Neural cell (in vitro differentiated cells): Measurements from ENCODE around the gene GNG10. TPM values are rescaled to one million over a fixed set of nuclear protein-coding genes. Genes with fewer than 3 reads are reported as not detected.

Experiments
- H2AFZ ChIP-seq: fragments of 200-600, 300-800 bp; sonication (generic), shearing (Covaris generic); 2 replicates; pipeline ENCODE4 v1.6.0; 2014; ENCODE audit warnings: low read depth, mild to moderate bottlenecking, antibody characterized with exemption, low read length, moderate library complexity
- H3F3A ChIP-seq: fragments of 200-600 bp; shearing (Covaris generic); 2 replicates; pipeline ENCODE4 v1.6.1; 2016; ENCODE audit warnings: mild to moderate bottlenecking, moderate library complexity, mixed read lengths, antibody characterized with exemption, low read length; ENCODE audit not compliant: insufficient read depth, poor library complexity, severe bottlenecking
- H3K27ac ChIP-seq: fragments of 200-600, 300-800 bp; sonication (generic), shearing (Covaris generic); 2 replicates; pipeline ENCODE4 v1.5.1; 2014; ENCODE audit warnings: mild to moderate bottlenecking, low read length, moderate library complexity
- H3K27me3 ChIP-seq: fragments of 300-800, 200-600 bp; sonication (generic), shearing (Covaris generic); 2 replicates; pipeline ENCODE4 v1.6.0; 2014; ENCODE audit warnings: mild to moderate bottlenecking, low read depth, low read length, moderate library complexity; ENCODE audit not compliant: insufficient read depth
- H3K36me3 ChIP-seq: fragments of 300-800, 200-600 bp; sonication (generic), shearing (Covaris generic); 2 replicates; pipeline ENCODE4 v1.5.1; 2014; ENCODE audit warnings: mild to moderate bottlenecking, antibody characterized with exemption, low read length, moderate library complexity; ENCODE audit not compliant: insufficient read depth
- H3K4me2 ChIP-seq: fragments of 300-800, 200-600 bp; sonication (generic), shearing (Covaris generic); 2 replicates; pipeline ENCODE4 v1.6.0; 2014; ENCODE audit warnings: mild to moderate bottlenecking, low read length
- H3K4me3 ChIP-seq: fragments of 300-800, 200-600 bp; sonication (generic), shearing (Covaris generic); 2 replicates; pipeline ENCODE4 v1.5.1; 2014; ENCODE audit warnings: mild to moderate bottlenecking, low read length, moderate library complexity
- H3K79me2 ChIP-seq: fragments of 200-600 bp; shearing (Covaris generic); replicated peaks from 2 replicates; pipeline ENCODE4 v1.6.0; 2014; ENCODE audit warnings: mild to moderate bottlenecking, low read length, moderate library complexity; ENCODE audit not compliant: insufficient read depth
- H3K9ac ChIP-seq: fragments of 300-800, 200-600 bp; sonication (generic), shearing (Covaris generic); 2 replicates; pipeline ENCODE4 v1.6.1; 2016; ENCODE audit warnings: mild to moderate bottlenecking, low read length, mixed read lengths
- H3K9me2 ChIP-seq: fragments of 200-600 bp; shearing (Covaris generic); 2 replicates; pipeline ENCODE4 v1.6.1; 2016; ENCODE audit warnings: mild to moderate bottlenecking, low read length, mixed read lengths; ENCODE audit not compliant: insufficient read depth
- H3K9me3 ChIP-seq: fragments of 200-600, 300-800 bp; sonication (generic), shearing (Covaris generic); 2 replicates; pipeline ENCODE4 v1.6.1; 2016; ENCODE audit warnings: mild to moderate bottlenecking, mixed run types, low read length, moderate library complexity, mixed read lengths
- H4K20me1 ChIP-seq: fragments of 200-600 bp; shearing (Covaris generic); 2 replicates; pipeline ENCODE4 v1.6.1; 2016; ENCODE audit warnings: mild to moderate bottlenecking, mixed run types; ENCODE audit not compliant: insufficient read depth
- EP300 ChIP-seq: fragments of 450-650 bp; conservative IDR thresholded peaks from 2 replicates; pipeline ENCODE4 v1.6.1; 2014; ENCODE audit warnings: antibody characterized with exemption, mild to moderate bottlenecking, moderate library complexity; ENCODE audit not compliant: poor library complexity, severe bottlenecking
- EZH2 ChIP-seq: fragments of 200-600, 300-800 bp; shearing (Covaris generic), sonication (generic); IDR thresholded peaks from 2 replicates; pipeline ENCODE4 v1.6.1; 2014; ENCODE audit warnings: antibody characterized with exemption, low read length, borderline replicate concordance, mild to moderate bottlenecking; ENCODE audit not compliant: insufficient read depth, poor library complexity, severe bottlenecking
- MXI1 ChIP-seq: fragments of 450-650 bp; conservative IDR thresholded peaks from 2 replicates; pipeline ENCODE4 v1.6.1; 2014; ENCODE audit warnings: antibody characterized with exemption, mild to moderate bottlenecking; ENCODE audit not compliant: poor library complexity, severe bottlenecking
- POLR2AphosphoS5 ChIP-seq: IDR thresholded peaks from 2 replicates; pipeline ENCODE4 v1.6.1; 2012
- RAD21 ChIP-seq: fragments of 450-650 bp; conservative IDR thresholded peaks from 2 replicates; pipeline ENCODE4 v1.6.1; 2014; ENCODE audit warnings: antibody characterized with exemption, mild to moderate bottlenecking, moderate library complexity
- REST ChIP-seq: IDR thresholded peaks from 2 replicates; pipeline ENCODE4 v1.6.1; 2012; ENCODE audit warnings: borderline replicate concordance
- SMC3 ChIP-seq: fragments of 450-650 bp; conservative IDR thresholded peaks from 2 replicates; pipeline ENCODE4 v1.6.1; 2014; ENCODE audit warnings: antibody characterized with exemption, mild to moderate bottlenecking, moderate library complexity; ENCODE audit not compliant: poor library complexity
- TAF1 ChIP-seq: IDR thresholded peaks from 2 replicates; pipeline ENCODE4 v1.6.1; 2012; ENCODE audit warnings: low read depth
- polyA plus RNA-seq: library from polyadenylated mRNA; depleted of rRNA; stranded (reverse); fragments of >200 nt; gene quantifications from 2 replicates; pipeline ENCODE4 v1.2.3, GENCODE V29; 2014
- TF ChIP-seq, protein P1 (sequence below): fragments of 450-650 bp; IDR thresholded peaks from 2 replicates; pipeline ENCODE4 v1.5.1; 2014; ENCODE audit warnings: antibody characterized with exemption, mild to moderate bottlenecking, moderate library complexity; ENCODE audit not compliant: poor library complexity, severe bottlenecking

Gene GNG10
- polyA plus RNA-seq, 1 donor from 2014 or later = 69.6 TPM

DNA sequence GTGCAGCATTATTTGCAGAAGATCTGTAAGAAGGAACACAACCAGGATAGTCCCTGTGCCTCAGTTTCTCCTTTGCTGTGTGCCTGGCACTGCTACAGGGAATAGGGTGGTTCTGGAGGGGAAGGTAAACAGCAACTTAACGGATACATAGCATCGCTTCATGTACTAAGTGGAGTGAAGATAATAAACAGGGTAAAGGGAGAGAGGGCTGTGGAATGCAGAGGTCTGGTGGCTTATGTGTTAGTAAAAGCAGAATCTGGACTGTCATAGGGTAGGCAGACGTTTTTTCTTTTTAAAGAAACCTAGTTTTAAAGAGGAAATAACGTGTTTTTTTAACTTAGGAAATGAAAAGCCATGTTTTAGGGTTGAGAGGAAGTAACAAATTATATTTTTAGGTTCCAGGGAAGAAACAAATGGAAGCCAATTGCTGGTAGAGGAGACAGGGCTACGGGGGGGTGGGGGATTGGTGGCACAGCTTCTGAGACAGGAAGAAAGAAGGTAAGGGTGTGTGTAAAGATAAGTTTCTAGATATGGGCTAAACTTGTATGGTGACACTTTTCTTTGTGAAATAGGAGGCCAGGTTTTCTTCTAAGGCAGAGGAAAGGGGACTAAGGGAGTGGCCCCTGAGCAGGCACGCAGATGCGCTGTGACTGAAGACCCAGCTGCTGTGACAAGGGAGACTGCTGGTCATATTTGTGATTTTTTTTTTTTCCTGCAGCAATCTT is 1.3 kb downstream of the GNG10 start:
- Histone ChIP-seq H3K79me2 (peaks cover 5% of the 10 kb centered on the region), H3F3A (no peaks in the 10 kb centered on the region), H3K36me3 (peaks cover 8% of the 10 kb centered on the region), H3K27me3 (no peaks in the 10 kb centered on the region), H3K27ac (peak overlapping the region; percentile 47), H4K20me1 (no peaks in the 10 kb centered on the region), H3K4me2 (peak overlapping the region; percentile 45), H3K9me2 (no peaks in the 10 kb centered on the region), H2AFZ (no peak overlapping the region), H3K9me3 (no peaks in the 10 kb centered on the region), H3K9ac (peak overlapping the region; percentile 76), H3K4me3 (peak overlapping the region; percentile 95)
- TF ChIP-seq POLR2AphosphoS5 = no peak
- no peak for TF ChIP-seq SMC3
- TF ChIP-seq, protein P1, sequence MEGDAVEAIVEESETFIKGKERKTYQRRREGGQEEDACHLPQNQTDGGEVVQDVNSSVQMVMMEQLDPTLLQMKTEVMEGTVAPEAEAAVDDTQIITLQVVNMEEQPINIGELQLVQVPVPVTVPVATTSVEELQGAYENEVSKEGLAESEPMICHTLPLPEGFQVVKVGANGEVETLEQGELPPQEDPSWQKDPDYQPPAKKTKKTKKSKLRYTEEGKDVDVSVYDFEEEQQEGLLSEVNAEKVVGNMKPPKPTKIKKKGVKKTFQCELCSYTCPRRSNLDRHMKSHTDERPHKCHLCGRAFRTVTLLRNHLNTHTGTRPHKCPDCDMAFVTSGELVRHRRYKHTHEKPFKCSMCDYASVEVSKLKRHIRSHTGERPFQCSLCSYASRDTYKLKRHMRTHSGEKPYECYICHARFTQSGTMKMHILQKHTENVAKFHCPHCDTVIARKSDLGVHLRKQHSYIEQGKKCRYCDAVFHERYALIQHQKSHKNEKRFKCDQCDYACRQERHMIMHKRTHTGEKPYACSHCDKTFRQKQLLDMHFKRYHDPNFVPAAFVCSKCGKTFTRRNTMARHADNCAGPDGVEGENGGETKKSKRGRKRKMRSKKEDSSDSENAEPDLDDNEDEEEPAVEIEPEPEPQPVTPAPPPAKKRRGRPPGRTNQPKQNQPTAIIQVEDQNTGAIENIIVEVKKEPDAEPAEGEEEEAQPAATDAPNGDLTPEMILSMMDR = no peak

- Histone ChIP-seq H3K79me2 (peaks cover 5% of the 10 kb centered on the region), H3K27ac (no peak overlapping the region), H3K9me2 (no peaks in the 10 kb centered on the region), H3K4me3 (peak overlapping the region; percentile 95), H3K9me3 (no peaks in the 10 kb centered on the region), H3F3A (no peaks in the 10 kb centered on the region), H2AFZ (no peak overlapping the region), H4K20me1 (no peaks in the 10 kb centered on the region), H3K9ac (no peak overlapping the region), H3K36me3 (peaks cover 8% of the 10 kb centered on the region), H3K27me3 (no peaks in the 10 kb centered on the region), H3K4me2 (no peak overlapping the region)
- no peak for TF ChIP-seq RAD21
- no peak for TF ChIP-seq EZH2
- no peak for TF ChIP-seq REST
- TF ChIP-seq MXI1 = no peak
- TF ChIP-seq EP300 = no peak
- TF ChIP-seq, protein P1 = no peak
- TF ChIP-seq TAF1 = no peak
- TF ChIP-seq POLR2AphosphoS5 = no peak
- TF ChIP-seq SMC3 = no peak
Measured at GRCh38 chr9:111663301-111663823, 2.0 kb downstream of the GNG10 start.
